Endometrial microvascular endothelial cells (primary cell): Measurements from ENCODE around the gene AK9. TPM values are rescaled to one million over a fixed set of nuclear protein-coding genes. Genes with fewer than 3 reads are reported as not detected.
"Not testable (repeated sequence)": the region's sequence is repeated elsewhere in the genome, so short reads cannot be mapped to it uniquely, and the experiment has no call there.

ENCODE experiments used
- in situ Hi-C: cut with HindIII; loops from 2 replicates; pipeline ENCODE4 v1.10.0; 2017; ENCODE audit warnings: low sequenced_read_pairs, low pct_unique_long_range_greater_than_20kb; ENCODE audit errors: inconsistent ontology term
- total RNA-seq: library from RNA; depleted of rRNA; stranded (reverse); fragments of >200 nt; gene quantifications from one replicate; pipeline ENCODE4 v1.2.3, GENCODE V29; 2015; ENCODE audit errors: inconsistent ontology term

AK9 gene
- total RNA-seq, 1 donor from 2014 or later: 2.9 TPM

GRCh38 chr6:109705258-109705657 lies 14.3 kb upstream of the AK9 start:
- in situ Hi-C loops: loop anchor here (25.0 kb wide), 1 partner anchor 332 kb away; no protein-coding TSS in a partner anchor

- in situ Hi-C loops: loop anchor here (25.0 kb wide), 1 partner anchor 335 kb away; no protein-coding TSS in a partner anchor
These were observed 11.8 kb upstream of the AK9 start for GRCh38 chr6:109702791-109703190.

GRCh38 chr6:109701774-109702173 lies 10.8 kb upstream of the AK9 start:
- in situ Hi-C loops: loop anchor here (25.0 kb wide), 1 partner anchor 336 kb away; no protein-coding TSS in a partner anchor

- in situ Hi-C loops: loop anchor here (25.0 kb wide), 1 partner anchor 336 kb away; no protein-coding TSS in a partner anchor
These were observed 10.2 kb upstream of the AK9 start for GRCh38 chr6:109701221-109701620.

GRCh38 chr6:109696355-109696754 lies 5.4 kb upstream of the AK9 start:
- in situ Hi-C loops: no loop called here

GRCh38 chr6:109695468-109695867 lies 4.5 kb upstream of the AK9 start:
- in situ Hi-C loops: no loop called here

GRCh38 chr6:109693111-109693510 lies 2.1 kb upstream of the AK9 start:
- in situ Hi-C loops: no loop called here

GRCh38 chr6:109690373-109690736 lies 647 bp downstream of the AK9 start:
- in situ Hi-C loops: no loop called here

GRCh38 chr6:109687271-109687761 lies 3.7 kb downstream of the AK9 start:
- in situ Hi-C loops: no loop called here

- in situ Hi-C loops: no loop called here
These were observed 4.3 kb downstream of the AK9 start for GRCh38 chr6:109686566-109687265.

- in situ Hi-C loops: not testable (repeated sequence)
These were observed 12.1 kb downstream of the AK9 start for GRCh38 chr6:109678661-109679505.

GRCh38 chr6:109678240-109678639 lies 12.8 kb downstream of the AK9 start:
- in situ Hi-C loops: no loop called here

- in situ Hi-C loops: no loop called here
These were observed 14.3 kb downstream of the AK9 start for GRCh38 chr6:109676724-109677123.

GRCh38 chr6:109672839-109673238 lies 18.2 kb downstream of the AK9 start:
- in situ Hi-C loops: no loop called here

GRCh38 chr6:109672175-109672574 lies 18.8 kb downstream of the AK9 start:
- in situ Hi-C loops: no loop called here

- in situ Hi-C loops: no loop called here
These were observed 19.3 kb downstream of the AK9 start for GRCh38 chr6:109671733-109672132.

- in situ Hi-C loops: no loop called here
These were observed 21.2 kb downstream of the AK9 start for GRCh38 chr6:109669811-109670210.

GRCh38 chr6:109662192-109662591 lies 28.8 kb downstream of the AK9 start:
- in situ Hi-C loops: no loop called here

GRCh38 chr6:109660526-109661320 lies 30.3 kb downstream of the AK9 start:
- in situ Hi-C loops: no loop called here
